HG03432 (cell line): ENCODE measurements around the gene XPNPEP3.
A peak's percentile ranks its signal among the peaks of the same experiment; 100 is the strongest.
"Not testable (repeated sequence)": the region's sequence is repeated elsewhere in the genome, so short reads cannot be mapped to it uniquely, and the experiment has no call there.

ENCODE experiments used
- ATAC-seq: cut with Tn5 transposase; IDR thresholded peaks from one replicate; pipeline ENCODE4 v1.9.1; 2021; ENCODE audit warnings: mild to moderate bottlenecking, moderate library complexity; ENCODE audit not compliant: unreplicated experiment

The XPNPEP3 gene

GRCh38 chr22:40856513-40857308 lies at the start of gene XPNPEP3, which contains the start of gene ST13:
TSS of gene XPNPEP3 (plus strand) at chr22:40857148. CDS start at chr22:40857182, 34 bp downstream.
TSS of gene ST13 (minus strand) at chr22:40856639. CDS start at chr22:40856540, 99 bp downstream.
- ATAC-seq = peak; percentile 89

- no peak for ATAC-seq
These were observed 48.7 kb upstream of the XPNPEP3 start for GRCh38 chr22:40808018-40808841.

DNA sequence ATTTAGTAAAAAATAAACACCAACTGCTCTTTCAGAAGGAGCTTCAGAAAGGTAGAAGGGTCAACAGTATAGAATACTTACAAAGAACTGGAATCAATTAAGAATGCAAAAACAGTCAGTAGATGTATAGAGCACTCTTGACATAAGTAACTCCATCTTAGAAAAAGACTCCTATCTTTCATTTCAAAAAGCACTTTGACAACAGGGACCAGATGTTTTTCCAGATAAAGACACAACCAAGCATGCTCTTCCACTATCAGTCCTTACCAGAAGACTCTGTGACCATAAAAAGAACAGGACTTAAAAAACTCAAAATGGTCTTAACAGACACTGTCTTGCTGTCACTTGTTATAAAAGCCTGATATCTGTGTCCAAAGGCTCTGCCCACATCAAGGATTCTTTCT lies 43.0 kb upstream of the XPNPEP3 start:
- no peak for ATAC-seq

GRCh38 chr22:40817737-40818136 lies 39.2 kb upstream of the XPNPEP3 start:
- ATAC-seq = no peak

- ATAC-seq = no peak
These were observed 38.7 kb upstream of the XPNPEP3 start for GRCh38 chr22:40818192-40818746.

- peak; percentile 84 for ATAC-seq
These were observed 38.0 kb upstream of the XPNPEP3 start, which contains the start of gene SLC25A17 for GRCh38 chr22:40818747-40819598. TSS of gene SLC25A17 (minus strand) at chr22:40819346. CDS start at chr22:40819248, 98 bp downstream.

DNA sequence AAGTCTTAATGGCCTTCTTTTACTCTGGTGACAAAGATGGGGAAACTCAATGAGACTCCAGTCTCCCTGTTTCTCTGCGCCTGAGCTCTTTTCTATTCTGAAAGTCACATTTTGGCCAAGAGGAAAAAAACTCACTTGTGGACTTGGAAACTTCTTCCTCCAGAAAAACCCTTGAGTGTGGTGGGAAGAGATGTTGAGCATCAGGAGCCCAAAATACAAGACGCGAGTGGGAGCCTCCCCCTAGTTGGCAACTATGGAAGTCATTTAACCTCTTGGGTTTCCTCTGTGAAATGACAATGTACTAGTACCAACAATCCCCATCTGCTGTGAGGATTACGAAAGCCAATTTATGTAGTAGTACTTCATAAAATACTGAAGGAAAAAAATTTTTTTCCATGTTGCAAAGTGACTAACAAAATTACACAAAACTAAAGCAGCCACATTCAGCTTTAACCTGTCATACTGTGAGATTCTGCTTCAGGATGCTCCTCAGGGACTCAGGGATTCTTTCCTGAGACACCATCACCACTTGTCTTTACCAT lies 37.3 kb upstream of the XPNPEP3 start:
- no peak for ATAC-seq

DNA sequence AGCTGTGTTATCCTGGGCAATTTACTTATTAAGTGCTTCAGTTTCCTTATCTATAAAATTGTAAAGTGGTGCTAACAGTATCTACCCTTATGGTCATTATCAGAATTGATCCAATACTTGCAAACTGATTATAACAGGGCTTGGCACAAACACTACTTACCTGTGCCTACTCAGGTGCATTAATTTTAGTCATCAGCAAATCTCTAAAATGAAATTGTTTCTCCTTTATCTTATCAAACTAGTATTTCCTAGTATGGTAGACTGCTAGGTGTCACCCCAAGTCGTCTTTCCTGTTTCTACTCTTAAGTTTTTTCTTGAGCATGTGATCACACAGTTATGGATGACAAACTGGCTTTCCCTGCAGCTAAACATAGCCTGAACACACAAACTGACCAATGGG lies 33.5 kb upstream of the XPNPEP3 start:
- ATAC-seq = no peak

DNA sequence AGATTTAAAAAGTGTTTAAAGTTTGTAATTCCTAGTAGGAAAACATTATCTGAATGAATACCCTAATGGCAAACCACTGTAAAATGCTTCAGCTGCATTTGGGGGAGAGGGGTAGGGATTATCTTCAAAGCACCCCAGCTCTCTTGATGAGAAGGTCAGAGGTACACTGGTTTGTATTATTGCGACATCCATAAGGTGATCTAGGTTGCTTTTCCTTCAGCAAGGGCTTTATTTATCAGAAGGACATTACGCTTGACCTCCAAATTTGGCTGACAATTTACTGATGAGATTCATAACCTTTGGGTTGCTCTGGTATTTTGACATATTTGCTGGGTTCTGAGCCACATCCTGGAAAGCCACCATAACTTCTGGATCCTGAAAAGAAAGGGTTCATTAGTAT lies 30.7 kb upstream of the XPNPEP3 start:
- ATAC-seq = not testable (repeated sequence)

- no peak for ATAC-seq
These were observed 29.8 kb upstream of the XPNPEP3 start for GRCh38 chr22:40826984-40827741.

- ATAC-seq = no peak
These were observed 27.8 kb upstream of the XPNPEP3 start for GRCh38 chr22:40829131-40829530.

DNA sequence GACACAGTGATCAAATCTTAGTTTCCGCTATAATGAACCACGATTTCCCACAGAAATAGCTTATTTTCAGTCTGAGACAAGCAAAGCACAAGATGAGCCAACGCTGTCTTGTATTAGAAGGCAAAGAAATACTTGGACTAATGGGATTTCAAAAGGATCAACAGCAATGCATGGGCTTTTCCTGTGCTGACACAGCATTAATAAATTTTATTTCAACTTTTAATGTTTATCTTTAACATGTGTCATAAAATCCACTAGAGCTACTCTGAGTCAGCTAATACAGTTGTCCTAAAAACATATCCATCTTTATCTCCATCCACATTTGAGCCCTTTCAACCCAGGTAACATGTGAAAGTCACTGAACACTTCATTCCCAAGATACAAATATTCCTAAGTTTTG lies 22.3 kb upstream of the XPNPEP3 start:
- ATAC-seq = no peak

- no peak for ATAC-seq
These were observed 18.5 kb upstream of the XPNPEP3 start for GRCh38 chr22:40838486-40838885.

GRCh38 chr22:40844951-40845350 lies 12.0 kb upstream of the XPNPEP3 start:
- no peak for ATAC-seq

DNA sequence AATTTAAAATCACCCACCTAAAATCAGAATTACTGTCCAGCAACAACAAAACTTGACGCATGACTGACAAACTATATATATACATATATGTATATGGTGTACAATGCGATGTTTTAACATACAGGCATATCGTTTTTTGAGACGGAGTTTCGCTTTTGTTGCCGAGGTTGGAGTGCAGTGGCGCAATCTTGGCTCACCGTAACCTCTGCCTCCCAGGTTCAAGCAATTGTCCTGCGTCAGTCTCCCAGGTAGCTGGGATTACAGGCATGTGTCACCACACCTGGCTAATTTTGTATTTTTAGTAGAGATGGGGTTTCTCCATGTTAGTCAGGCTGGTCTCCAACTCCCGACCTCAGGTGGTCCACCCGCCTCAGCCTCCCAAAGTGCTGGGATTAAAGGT lies 11.1 kb upstream of the XPNPEP3 start:
- ATAC-seq = not testable (repeated sequence)

- ATAC-seq = no peak
These were observed 3.6 kb upstream of the XPNPEP3 start for GRCh38 chr22:40853333-40853732.

DNA sequence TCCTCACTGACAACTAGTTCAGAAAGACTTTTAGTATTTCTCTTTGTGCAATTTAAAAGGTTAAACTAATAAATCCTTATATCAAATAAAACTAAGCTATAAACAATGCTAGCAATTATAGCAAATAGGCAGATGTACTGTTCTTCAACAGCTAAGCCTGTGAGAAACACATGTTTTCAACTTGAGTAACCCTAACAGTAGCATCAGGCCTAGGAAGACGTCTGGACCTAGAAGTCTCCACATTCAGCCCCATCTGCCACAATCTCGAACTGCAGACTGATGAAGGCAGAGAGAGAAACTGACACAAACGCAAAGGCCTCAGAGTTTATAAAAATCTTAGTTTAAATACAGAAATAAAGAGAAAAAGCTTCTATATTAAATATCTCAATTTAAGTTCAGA lies 3.0 kb upstream of the XPNPEP3 start:
- no peak for ATAC-seq

GRCh38 chr22:40855071-40855978 lies 1.6 kb upstream of the XPNPEP3 start:
- ATAC-seq = no peak
